Measurements from ENCODE around the gene DGCR6L. TPM values are rescaled to one million over a fixed set of nuclear protein-coding genes. Genes with fewer than 3 reads are reported as not detected.
"Not testable (repeated sequence)": the region's sequence is repeated elsewhere in the genome, so short reads cannot be mapped to it uniquely, and the experiment has no call there.

The DGCR6L gene
- total RNA-seq (2014; rRNA removed; shearing (Covaris generic)): 44.5 and 48.3 TPM in 2 replicates
- polyA plus RNA-seq (2015; cell fraction: cytosol; rRNA removed): 52.3 and 70.0 TPM in 2 replicates
- 23.4 and 37.0 TPM in 2 replicates for polyA plus RNA-seq (2015; cell fraction: nucleus; rRNA removed)

DNA sequence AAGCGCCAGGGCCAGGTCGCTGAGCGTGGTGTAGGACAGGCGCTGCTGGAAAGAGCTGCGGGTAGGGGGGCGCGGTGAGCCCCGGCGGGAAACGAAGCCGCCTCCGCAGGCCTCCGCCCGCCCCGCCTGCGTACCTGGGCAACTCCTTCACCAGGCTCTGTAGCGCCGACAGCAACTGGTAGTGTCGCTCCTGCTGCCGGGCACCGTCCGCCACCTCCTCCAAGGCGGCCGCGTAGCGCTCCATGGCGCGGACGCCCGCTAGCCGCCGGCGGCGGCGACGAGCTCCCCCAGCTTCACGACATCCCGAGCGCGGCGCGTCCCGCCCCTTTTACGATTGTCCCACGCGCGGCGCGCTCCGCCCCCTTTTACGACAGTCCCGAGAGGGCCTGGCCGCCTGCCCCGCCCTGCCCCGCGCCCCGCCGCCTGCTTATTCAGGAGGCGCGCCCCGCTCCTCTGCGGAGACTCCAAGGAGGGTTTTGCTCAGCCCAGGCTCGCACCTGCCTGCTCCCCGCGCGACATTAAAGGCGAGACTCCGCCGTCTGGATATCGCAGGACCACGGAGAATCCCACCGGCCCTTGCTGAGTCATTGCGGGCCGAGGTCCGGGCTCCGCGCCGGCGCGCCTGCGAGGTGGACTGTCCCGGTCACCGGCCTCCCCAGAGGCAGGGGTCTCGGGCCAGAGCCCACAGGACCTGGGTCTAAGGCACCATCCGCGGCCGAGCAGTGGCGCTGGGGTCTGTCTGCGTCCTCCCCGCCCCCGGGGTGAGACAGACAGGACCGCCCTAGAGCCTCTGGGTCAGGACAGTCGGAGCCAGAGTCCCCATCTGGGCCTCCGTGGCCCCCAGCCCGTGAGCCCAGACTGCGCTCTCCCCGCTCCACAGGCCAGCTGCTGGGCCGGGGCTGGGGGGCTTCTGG is at the start of gene DGCR6L:
Gene DGCR6L, minus strand, starts transcription at position 316 of the 914 bp plus-strand sequence. Its CDS starts 72 bp downstream, at position 244.
- peak; percentile 93 for DNase-seq (ENCODE audit: low read depth, low spot score)
- in situ Hi-C loops (cut with HindIII; ENCODE audit: low pct_unique_long_range_greater_than_20kb, low sequenced_read_pairs): no loop called here

DNA sequence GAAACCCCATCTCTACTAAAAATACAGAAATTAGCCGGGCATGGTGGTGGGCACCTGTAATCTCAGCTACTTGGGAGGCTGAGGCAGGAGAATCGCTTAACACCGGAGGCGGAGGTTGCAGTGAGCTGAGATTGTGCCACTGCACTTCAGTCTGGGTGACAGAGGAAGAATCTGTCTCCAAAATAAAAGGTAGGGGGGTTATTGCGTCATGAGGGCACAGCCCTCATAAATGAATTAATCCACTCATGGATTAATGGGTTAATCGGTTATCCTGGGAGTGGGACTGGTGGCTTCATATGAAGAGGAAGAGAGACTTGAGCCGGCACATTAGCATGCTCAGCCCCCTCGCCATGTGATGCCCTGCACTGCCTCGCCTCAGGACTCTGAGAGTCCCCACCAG is 49.0 kb upstream of the DGCR6L start:
- DNase-seq (ENCODE audit: low read depth, low spot score); in situ Hi-C loops (cut with HindIII; ENCODE audit: low pct_unique_long_range_greater_than_20kb, low sequenced_read_pairs): not testable (repeated sequence)

DNA sequence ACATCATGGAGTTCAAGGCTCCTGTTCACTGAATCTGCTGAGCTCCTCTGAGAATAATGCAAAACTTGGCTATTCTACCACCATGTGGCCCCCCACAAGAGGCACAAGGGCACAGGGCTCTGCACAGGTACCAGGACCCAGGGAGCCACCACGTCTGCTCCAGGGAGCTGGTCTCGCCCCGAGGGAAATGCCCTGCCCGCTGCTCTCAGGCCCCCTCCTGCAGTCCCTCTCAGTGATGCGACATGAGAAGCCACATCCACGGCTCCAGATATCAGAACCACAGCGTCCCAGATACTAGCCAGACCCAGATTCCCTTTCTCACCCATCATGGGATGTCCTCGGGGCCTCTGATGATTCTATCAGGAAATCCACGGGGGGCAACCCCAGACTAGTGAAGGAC is 47.0 kb upstream of the DGCR6L start:
- in situ Hi-C loops (cut with HindIII; ENCODE audit: low pct_unique_long_range_greater_than_20kb, low sequenced_read_pairs); DNase-seq (ENCODE audit: low read depth, low spot score): not testable (repeated sequence)

DNA sequence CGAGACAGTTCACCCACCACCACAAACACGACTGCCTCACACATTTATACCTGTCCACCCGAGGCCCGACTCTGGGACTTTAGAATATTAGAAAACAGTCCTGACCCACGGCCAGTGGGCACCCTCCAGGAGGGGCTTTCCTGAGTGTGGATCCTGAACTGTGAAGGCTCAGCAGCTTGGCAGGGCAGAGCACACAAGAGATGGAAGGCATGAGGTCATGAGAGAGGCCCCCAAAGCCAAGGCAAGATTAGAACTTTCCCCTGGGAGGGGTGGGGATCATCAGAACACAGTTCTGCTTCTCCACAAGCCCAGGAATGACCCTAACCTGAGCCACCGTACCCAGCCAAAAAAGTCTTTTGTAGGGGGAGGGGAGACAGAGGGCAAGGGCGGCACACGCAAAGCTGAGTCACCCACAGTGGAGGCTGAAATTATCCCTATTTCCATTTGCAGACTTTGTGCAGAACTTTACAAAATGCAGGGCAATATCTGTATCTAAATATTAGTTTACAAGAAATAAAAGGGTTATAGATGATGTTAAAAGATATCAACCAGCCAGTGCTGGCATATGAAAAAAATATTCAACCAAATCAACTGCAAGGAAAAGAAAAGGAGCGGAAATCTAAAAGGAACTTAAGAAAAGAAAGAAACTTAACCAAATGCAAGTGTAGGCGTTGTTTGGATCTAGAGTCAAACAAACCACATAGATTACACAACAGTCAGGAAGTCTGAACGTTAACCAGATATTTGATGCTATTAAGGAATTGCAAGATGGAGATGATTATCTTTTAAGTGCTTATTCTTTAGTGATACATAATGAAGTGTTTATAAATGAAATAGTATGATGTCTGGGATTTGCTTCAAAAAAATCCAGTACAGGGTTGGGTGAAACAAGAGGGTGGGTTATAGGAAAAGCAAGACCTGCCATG is 44.7 kb upstream of the DGCR6L start:
- in situ Hi-C loops (cut with HindIII; ENCODE audit: low pct_unique_long_range_greater_than_20kb, low sequenced_read_pairs); DNase-seq (ENCODE audit: low read depth, low spot score): not testable (repeated sequence)

DNA sequence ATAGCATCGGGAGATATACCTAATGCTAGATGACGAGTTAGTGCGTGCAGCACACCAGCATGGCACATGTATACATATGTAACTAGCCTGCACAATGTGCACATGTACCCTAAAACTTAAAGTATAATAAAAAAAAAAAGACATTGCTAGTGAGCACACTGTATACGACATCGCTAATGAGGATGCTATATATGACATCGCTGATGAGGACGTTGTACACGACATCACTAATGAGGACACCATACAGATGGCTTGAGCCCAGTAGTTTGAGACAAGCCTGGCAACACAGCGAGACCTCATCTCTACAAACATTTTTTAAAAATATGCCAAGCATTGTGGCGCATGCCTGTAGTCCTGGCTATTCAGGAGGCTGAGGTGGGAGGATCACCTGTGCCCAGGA is 42.5 kb upstream of the DGCR6L start:
- in situ Hi-C loops (cut with HindIII; ENCODE audit: low pct_unique_long_range_greater_than_20kb, low sequenced_read_pairs); DNase-seq (ENCODE audit: low read depth, low spot score): not testable (repeated sequence)

DNA sequence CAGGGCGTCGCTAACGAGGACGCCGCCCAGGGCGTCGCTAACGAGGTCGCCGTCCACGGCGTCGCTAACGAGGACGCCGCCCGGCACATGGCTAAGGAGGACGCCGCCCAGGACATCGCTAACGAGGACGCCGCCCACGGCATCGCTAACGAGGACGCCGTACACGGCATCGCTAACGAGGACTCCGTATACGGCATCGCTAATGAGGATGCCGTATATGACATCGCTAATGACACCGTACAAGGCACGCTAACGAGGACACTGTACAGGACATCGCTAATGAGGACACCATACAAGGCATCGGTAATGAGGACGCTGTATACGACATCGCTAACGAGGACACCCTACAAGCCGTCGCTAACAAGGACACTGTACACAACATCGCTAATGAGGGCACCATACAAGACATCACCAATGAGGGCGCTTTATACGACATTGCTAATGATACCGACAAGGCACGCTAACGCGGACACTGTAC is 41.9 kb upstream of the DGCR6L start:
- DNase-seq (ENCODE audit: low read depth, low spot score); in situ Hi-C loops (cut with HindIII; ENCODE audit: low pct_unique_long_range_greater_than_20kb, low sequenced_read_pairs): not testable (repeated sequence)

DNA sequence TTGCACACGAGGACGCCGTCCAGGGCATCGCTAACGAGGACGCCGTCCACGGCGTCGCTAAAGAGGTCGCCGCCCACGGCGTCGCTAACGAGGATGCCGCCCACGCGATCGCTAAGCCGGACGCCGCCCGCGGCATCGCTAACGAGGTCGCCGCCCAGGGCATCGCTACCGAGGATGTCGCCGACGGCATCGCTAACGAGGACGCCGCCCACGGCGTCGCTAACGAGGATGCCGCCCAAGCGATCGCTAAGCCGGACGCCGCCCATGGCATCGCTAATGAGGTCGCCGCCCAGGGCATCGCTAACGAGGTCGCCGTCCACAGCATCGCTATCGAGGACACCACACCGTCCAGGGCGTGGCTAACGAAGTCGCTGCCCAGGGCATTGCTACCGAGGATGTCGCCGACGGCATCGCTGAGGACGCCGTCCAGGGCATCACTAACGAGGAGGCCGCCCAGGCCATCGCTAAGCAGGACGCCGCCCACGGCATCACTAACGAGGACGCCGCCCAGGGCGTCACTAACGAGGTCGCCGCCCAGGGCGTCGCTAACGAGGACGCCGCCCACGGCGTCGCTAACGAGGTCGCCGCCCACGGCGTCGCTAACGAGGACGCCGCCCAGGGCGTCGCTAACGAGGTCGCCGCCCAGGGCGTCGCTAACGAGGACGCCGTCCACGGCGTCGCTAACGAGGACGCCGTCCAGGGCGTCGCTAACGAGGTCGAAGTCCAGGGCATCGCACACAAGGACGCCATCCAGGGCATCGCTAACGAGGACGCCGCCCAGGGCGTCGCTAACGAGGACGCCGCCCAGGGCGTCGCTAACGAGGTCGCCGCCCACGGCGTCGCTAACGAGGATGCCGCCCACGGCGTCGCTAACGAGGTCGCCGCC is 41.2 kb upstream of the DGCR6L start:
- DNase-seq (ENCODE audit: low read depth, low spot score): not testable (repeated sequence)

DNA sequence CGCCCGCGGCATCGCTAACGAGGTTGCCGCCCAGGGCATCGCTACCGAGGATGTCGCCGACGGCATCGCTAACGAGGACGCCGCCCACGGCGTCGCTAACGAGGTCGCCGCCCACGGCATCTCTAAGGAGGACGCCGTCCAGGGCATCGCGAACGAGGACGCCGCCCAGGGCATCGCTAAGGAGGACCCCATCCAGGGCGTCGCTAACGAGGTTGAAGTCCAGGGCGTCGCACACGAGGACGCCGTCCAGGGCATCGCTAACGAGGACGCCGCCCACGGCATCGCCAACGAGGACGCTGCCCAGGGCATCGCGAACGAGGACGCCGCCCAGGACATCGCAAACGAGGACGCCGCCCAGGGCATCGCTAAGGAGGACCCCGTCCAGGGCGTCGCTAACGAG is 40.4 kb upstream of the DGCR6L start:
- in situ Hi-C loops (cut with HindIII; ENCODE audit: low pct_unique_long_range_greater_than_20kb, low sequenced_read_pairs); DNase-seq (ENCODE audit: low read depth, low spot score): not testable (repeated sequence)

More for the DNA sequence above, 41.2 kb upstream of the DGCR6L start:
- in situ Hi-C loops (cut with HindIII; ENCODE audit: low pct_unique_long_range_greater_than_20kb, low sequenced_read_pairs): not testable (repeated sequence)

DNA sequence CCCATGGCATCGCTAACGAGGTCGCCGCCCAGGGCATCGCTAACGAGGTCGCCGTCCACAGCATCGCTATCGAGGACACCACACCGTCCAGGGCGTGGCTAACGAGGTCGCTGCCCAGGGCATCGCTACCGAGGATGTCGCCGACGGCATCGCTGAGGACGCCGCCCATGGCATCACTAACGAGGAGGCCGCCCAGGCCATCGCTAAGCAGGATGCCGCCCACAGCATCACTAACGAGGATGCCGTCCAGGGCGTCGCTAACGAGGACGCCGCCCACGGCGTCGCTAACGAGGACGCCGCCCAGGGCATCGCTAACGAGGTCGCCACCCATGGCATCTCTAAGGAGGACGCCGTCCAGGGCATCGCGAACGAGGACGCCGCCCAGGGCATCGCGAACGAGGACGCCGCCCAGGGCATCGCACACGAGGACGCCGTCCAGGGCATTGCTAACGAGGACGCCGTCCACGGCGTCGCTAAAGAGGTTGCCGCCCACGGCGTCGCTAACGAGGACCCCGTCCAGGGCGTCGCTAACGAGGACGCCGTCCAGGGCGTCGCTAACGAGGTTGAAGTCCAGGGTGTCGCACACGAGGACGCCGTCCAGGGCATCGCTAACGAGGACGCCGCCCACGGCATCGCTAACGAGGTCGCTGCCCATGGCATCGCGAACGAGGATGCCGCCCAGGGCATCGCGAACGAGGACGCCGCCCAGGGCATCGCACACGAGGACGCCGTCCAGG is 38.8 kb upstream of the DGCR6L start:
- DNase-seq (ENCODE audit: low read depth, low spot score); in situ Hi-C loops (cut with HindIII; ENCODE audit: low pct_unique_long_range_greater_than_20kb, low sequenced_read_pairs): not testable (repeated sequence)

DNA sequence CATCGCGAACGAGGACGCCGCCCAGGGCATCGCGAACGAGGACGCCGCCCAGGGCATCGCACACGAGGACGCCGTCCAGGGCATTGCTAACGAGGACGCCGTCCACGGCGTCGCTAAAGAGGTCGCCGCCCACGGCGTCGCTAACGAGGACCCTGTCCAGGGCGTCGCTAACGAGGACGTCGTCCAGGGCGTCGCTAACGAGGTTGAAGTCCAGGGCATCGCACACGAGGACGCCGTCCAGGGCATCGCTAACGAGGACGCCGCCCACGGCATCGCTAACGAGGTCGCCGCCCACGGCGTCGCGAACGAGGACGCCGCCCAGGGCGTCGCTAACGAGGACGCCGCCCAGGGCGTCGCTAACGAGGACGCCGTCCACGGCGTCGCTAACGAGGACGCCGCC is 38.1 kb upstream of the DGCR6L start:
- DNase-seq (ENCODE audit: low read depth, low spot score); in situ Hi-C loops (cut with HindIII; ENCODE audit: low pct_unique_long_range_greater_than_20kb, low sequenced_read_pairs): not testable (repeated sequence)

DNA sequence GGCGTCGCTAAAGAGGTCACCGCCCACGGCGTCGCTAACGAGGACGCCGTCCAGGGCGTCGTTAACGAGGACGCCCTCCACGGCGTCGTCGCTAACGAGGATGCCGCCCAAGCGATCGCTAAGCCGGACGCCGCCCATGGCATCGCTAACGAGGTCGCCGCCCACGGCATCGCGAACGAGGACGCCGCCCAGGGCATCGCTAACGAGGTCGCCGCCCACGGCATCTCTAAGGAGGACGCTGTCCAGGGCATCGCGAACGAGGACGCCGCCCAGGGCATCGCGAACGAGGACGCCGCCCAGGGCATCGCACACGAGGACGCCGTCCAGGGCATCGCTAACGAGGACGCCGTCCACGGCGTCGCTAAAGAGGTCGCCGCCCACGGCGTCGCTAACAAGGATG is 37.0 kb upstream of the DGCR6L start:
- DNase-seq (ENCODE audit: low read depth, low spot score); in situ Hi-C loops (cut with HindIII; ENCODE audit: low pct_unique_long_range_greater_than_20kb, low sequenced_read_pairs): not testable (repeated sequence)

DNA sequence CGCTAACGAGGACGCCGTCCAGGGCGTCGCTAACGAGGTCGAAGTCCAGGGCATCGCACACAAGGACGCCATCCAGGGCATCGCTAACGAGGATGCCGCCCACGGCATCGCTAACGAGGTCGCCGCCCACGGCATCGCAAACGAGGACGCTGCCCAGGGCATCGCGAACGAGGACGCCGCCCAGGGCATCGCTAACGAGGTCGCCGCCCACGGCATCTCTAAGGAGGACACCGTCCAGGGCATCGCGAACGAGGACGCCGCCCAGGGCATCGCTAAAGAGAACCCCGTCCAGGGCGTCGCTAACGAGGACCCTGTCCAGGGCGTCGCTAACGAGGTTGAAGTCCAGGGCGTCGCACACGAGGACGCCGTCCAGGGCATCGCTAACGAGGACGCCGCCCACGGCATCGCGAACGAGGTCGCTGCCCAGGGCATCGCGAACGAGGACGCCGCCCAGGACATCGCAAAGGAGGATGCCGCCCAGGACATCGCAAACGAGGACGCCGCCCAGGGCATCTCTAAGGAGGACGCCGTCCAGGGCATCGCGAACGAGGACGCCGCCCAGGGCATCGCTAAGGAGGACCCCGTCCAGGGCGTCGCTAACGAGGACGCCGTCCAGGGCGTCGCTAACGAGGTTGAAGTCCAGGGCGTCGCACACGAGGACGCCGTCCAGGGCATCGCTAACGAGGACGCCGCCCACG is 36.2 kb upstream of the DGCR6L start:
- DNase-seq (ENCODE audit: low read depth, low spot score); in situ Hi-C loops (cut with HindIII; ENCODE audit: low pct_unique_long_range_greater_than_20kb, low sequenced_read_pairs): not testable (repeated sequence)

DNA sequence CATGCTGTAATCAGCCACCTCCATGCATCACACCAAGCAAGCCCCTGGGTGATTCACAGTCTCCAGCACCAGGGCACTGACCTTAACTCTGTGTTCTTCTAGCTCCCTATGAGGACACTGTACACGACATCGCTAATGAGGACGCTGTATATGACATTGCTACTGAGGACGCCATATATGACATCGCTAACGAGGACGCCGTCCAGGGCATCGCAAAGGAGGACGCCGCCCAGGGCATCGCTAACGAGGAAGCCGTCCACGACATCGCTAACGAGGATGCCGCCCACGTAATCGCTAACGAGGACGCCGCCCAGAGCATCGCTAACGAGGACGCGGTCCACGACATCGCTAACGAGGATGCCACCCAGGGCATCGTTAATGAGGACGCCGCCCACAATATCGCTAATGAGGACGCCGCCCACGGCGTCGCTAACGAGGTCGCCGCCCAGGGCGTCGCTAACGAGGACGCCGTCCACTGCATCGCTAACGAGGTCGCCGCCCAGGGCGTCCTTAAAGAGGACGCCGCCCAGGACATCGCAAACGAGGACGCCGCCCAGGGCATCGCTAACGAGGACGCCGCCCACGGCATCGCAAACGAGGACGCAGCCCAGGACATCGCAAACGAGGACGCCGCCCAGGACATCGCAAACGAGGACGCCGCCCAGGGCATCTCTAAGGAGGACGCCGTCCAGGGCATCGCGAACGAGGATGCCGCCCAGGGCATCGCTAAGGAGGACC is 34.5 kb upstream of the DGCR6L start:
- in situ Hi-C loops (cut with HindIII; ENCODE audit: low pct_unique_long_range_greater_than_20kb, low sequenced_read_pairs): no loop called here
- no peak for DNase-seq (ENCODE audit: low read depth, low spot score)

DNA sequence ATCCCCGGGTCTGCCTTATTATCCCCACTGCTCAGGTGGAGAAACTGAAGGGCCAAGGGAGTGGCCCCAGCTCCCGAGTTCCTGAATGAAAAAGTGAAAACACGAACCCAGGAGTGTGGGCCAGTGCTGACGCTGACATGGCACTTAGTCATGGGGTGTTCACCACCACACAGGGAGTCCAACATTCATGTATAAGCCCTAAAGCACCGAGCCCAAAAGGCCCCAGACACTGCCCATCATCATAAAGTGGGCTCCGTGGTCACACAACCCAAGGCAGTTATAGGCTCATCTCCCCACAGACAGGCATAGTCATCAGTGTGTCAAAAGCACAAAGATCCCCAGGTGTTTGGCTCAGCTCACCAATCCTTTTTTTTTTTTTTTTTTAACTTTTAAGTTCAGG is 32.7 kb upstream of the DGCR6L start:
- DNase-seq (ENCODE audit: low read depth, low spot score): not testable (repeated sequence)

DNA sequence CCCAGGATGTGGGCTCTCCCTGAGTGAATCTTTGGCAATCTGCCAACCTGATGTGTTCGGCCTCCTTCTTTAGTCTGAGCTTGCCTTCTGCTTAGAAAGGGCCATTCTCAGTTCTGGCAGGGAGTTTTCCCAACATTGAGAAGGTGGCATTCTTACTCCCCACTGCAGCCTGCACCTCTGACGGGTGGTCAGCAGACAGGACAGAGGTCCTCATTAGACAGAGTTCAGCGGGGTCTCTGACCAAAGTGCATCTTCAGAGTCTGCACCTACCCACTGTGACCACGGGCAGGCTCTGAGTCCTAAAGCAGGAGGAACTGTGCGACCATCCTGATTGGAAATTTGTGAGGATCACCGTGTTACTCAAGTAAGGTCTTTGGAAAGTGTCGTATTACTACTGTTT is 26.7 kb upstream of the DGCR6L start:
- DNase-seq (ENCODE audit: low read depth, low spot score); in situ Hi-C loops (cut with HindIII; ENCODE audit: low pct_unique_long_range_greater_than_20kb, low sequenced_read_pairs): not testable (repeated sequence)

More for the DNA sequence above, 32.7 kb upstream of the DGCR6L start:
- in situ Hi-C loops (cut with HindIII; ENCODE audit: low pct_unique_long_range_greater_than_20kb, low sequenced_read_pairs): not testable (repeated sequence)

All from SK-MEL-5 (cell line).